HFF-Myc (cell line): ENCODE results near the gene AMZ2.

Source experiments
- DNase-seq: peaks from one replicate; pipeline ENCODE4 v3.0.0-alpha.2; 2011; ENCODE audit warnings: low read depth; ENCODE audit errors: extremely low read depth
- H3K4me3 ChIP-seq: replicated peaks from 2 replicates; pipeline ENCODE4 v1.5.1; 2011; ENCODE audit warnings: low read depth, mild to moderate bottlenecking, control low read depth, low read length
- TF ChIP-seq, protein P1 (sequence below): IDR thresholded peaks from 2 replicates; pipeline ENCODE4 v1.5.1; 2012; ENCODE audit warnings: mild to moderate bottlenecking, low read depth, low read length, control low read depth; ENCODE audit errors: missing control alignments

The AMZ2 gene

GRCh38 chr17:68288804-68289203, 41.0 kb downstream of the AMZ2 start:
- H3K4me3 ChIP-seq: no peak overlapping the region
- DNase-seq: no peak
- TF ChIP-seq, protein P1, sequence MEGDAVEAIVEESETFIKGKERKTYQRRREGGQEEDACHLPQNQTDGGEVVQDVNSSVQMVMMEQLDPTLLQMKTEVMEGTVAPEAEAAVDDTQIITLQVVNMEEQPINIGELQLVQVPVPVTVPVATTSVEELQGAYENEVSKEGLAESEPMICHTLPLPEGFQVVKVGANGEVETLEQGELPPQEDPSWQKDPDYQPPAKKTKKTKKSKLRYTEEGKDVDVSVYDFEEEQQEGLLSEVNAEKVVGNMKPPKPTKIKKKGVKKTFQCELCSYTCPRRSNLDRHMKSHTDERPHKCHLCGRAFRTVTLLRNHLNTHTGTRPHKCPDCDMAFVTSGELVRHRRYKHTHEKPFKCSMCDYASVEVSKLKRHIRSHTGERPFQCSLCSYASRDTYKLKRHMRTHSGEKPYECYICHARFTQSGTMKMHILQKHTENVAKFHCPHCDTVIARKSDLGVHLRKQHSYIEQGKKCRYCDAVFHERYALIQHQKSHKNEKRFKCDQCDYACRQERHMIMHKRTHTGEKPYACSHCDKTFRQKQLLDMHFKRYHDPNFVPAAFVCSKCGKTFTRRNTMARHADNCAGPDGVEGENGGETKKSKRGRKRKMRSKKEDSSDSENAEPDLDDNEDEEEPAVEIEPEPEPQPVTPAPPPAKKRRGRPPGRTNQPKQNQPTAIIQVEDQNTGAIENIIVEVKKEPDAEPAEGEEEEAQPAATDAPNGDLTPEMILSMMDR: no peak

GRCh38 chr17:68289473-68289872, 41.6 kb downstream of the AMZ2 start:
- DNase-seq: no peak
- H3K4me3 ChIP-seq: no peak overlapping the region
- TF ChIP-seq, protein P1: no peak

DNA sequence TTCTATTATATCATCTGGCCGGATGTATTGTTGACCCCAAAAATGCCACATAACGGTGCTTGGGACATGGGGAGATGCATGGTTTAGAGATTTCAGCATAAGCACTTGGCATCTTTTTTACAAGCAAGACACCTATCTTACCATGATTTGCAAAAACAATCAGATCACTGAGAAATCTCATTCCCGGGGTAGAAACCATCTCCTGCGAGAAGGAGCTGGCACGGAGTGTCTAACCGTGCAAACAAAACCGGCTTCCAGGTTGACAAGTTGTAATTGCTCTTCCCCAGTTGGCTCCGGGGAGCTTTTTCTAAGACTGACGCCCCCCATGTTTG, 42.1 kb downstream of the AMZ2 start:
- H3K4me3 ChIP-seq: peak overlapping the region; percentile 58

DNA sequence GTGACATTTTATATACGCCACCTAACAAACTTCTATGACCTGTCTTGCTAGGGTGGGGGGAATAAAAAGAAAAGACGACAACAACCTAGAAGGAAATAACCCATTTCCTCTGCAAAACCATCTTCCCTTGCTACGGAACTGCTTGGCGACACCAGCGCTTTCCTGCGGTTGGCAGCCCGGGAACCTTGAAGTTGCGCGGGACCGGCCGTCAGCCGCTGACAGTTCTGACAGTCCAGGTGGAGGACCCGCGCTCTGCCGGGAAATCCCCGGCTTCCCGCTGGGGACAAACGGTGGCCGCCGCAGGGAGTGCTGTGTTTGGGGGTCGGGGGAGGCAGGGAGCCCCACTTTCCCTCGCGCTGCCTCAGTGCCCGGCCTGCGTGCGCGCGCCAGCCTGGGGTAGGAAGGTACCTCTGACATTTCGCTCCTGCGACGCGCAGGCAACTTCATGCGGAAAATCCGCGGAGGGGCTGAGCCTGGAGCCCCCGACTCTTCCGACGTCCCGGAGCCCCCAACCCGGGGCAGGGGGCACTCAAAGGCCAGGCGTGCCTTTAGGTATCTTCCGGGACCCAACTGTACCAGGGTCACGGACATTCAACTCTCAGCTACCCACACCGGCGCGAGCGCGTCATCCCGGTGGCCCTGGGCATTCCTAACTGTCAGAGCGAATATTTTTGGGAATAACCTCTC, 42.6 kb downstream of the AMZ2 start:
- DNase-seq: no peak
- TF ChIP-seq, protein P1: no peak
- peak overlapping the region; percentile 58 for H3K4me3 ChIP-seq

More for the DNA sequence above, 42.1 kb downstream of the AMZ2 start:
- TF ChIP-seq, protein P1: no peak
- no peak for DNase-seq

GRCh38 chr17:68290955-68291835, 43.4 kb downstream of the AMZ2 start, which contains the start of the genes ARSG and SLC16A6:
Gene ARSG, plus strand, starts transcription at chr17:68291495. Its CDS starts 15,999 bp downstream, at chr17:68307494.
Gene SLC16A6, minus strand, starts transcription at chr17:68291127. Its CDS starts 12,807 bp downstream, at chr17:68278320.
- H3K4me3 ChIP-seq: peak within 1 kb of the TSS; percentile 58
- DNase-seq: no peak
- TF ChIP-seq, protein P1: no peak

DNA sequence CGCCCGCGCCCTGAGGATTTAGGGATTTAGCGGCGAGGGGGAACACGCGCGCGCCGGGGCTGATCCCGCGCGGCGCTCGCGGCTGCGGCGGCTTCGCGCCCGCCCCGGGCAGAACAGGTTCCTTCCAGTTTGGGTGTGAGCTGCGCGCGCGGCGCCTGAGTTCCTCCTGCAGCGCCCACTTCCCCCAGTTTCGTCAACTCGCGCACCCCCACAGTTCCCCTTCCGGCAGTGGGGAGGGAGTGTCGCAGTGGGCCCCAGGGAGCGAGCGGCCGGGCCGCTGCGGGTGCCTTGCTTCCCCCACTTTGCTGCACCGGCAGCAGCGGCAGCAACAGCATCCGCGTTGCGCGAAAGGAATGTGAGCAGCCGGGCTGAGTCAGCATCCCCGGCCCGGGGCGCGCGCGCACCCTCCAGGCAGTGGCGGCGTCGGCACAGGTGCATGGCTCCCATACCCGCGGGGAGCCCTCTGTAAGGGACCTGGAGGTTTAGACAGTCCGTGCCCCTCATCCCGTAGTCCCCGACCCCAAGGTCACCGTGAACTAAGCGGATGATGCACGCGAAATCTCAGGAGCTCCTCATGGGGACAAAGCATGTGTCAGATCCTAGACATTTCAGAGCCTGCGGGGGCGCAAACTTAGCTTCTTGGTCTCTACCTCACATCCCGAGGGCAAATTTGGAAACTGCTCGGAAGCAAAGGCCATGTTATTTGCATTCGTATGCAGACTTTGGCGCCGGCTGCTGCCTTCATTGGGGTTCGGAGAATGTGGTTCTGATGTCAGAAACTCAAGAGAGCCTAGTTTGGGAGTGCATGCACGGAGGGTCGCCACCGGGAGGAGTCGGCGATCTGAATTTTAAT, 44.2 kb downstream of the AMZ2 start:
- TF ChIP-seq, protein P1: peak; percentile 9
- H3K4me3 ChIP-seq: peak overlapping the region; percentile 58
- no peak for DNase-seq
